Measurements from ENCODE around the gene FBXO5. TPM values are rescaled to one million over a fixed set of nuclear protein-coding genes. Genes with fewer than 3 reads are reported as not detected.

The FBXO5 gene
- total and polyA plus RNA-seq, 7 donors: 0.76 to 1.9 (median 1.3) TPM

GRCh38 chr6:152979116-152979515 is 3.7 kb downstream of the FBXO5 start:
- ATAC-seq (no peak), DNase-seq (no peak)
- H3K27me3 ChIP-seq (ENCODE audit: insufficient read depth in 3 of 3, low read length in 2 of 3): no peaks in the 10 kb centered on the region
- intact Hi-C loops (cut with DNase I): no loop called here
- no peak overlapping the region for H3K27ac ChIP-seq
- TF ChIP-seq CTCF (IDR thresholded peaks at IDR 0.05): no peak
- H3K4me1 ChIP-seq: peaks cover 11% of the 10 kb centered on the region
- peaks cover 0 to 14% of the 10 kb centered on the region in 2 donors for H3K36me3 ChIP-seq (ENCODE audit: insufficient read depth in 1 of 2, low read depth in 1 of 2)
- 78 to 90% (median 84%) methylated on average over 1 of the region's 1 CpG for WGBS, 3 donors
- H3K9me3 ChIP-seq: no peaks in the 10 kb centered on the region
- no peak overlapping the region for H3K4me3 ChIP-seq

GRCh38 chr6:152978058-152978457 is 4.8 kb downstream of the FBXO5 start:
- Histone ChIP-seq H3K9me3 (no peaks in the 10 kb centered on the region), H3K27ac (no peak overlapping the region), H3K27me3 (ENCODE audit: insufficient read depth in 3 of 3, low read length in 2 of 3) (no peaks in the 10 kb centered on the region), H3K36me3 (ENCODE audit: insufficient read depth in 1 of 2, low read depth in 1 of 2) (peaks cover 0 to 25% of the 10 kb centered on the region in 2 donors), H3K4me1 (peaks cover 11% of the 10 kb centered on the region), H3K4me3 (no peak overlapping the region)
- DNase-seq (no peak), ATAC-seq (no peak)
- WGBS, 3 donors: 52 to 78% (median 77%) methylated on average over 3 of the region's 3 CpGs
- no peak for TF ChIP-seq CTCF (IDR thresholded peaks at IDR 0.05)
- intact Hi-C loops (cut with DNase I): no loop called here

GRCh38 chr6:152977556-152977955 is 5.3 kb downstream of the FBXO5 start:
- no peak for TF ChIP-seq CTCF (IDR thresholded peaks at IDR 0.05)
- H3K27me3 ChIP-seq (ENCODE audit: insufficient read depth in 3 of 3, low read length in 2 of 3): no peaks in the 10 kb centered on the region
- H3K36me3 ChIP-seq (ENCODE audit: insufficient read depth in 1 of 2, low read depth in 1 of 2): peaks cover 0 to 30% of the 10 kb centered on the region in 2 donors
- H3K4me3 ChIP-seq: no peak overlapping the region
- H3K9me3 ChIP-seq: no peaks in the 10 kb centered on the region
- peaks cover 9% of the 10 kb centered on the region for H3K4me1 ChIP-seq
- DNase-seq (no peak), ATAC-seq (no peak)
- no peak overlapping the region for H3K27ac ChIP-seq
- intact Hi-C loops (cut with DNase I): no loop called here

- ATAC-seq: no peak
- TF ChIP-seq CTCF (IDR thresholded peaks at IDR 0.05): no peak
- Histone ChIP-seq H3K27me3 (ENCODE audit: insufficient read depth in 3 of 3, low read length in 2 of 3) (no peaks in the 10 kb centered on the region), H3K9me3 (no peaks in the 10 kb centered on the region), H3K4me1 (peaks cover under 1% of the 10 kb centered on the region), H3K4me3 (no peak overlapping the region), H3K27ac (no peak overlapping the region), H3K36me3 (ENCODE audit: insufficient read depth in 1 of 2, low read depth in 1 of 2) (peaks cover 0 to 38% of the 10 kb centered on the region in 2 donors)
- no peak for DNase-seq
- WGBS, 3 donors: 91 to 100% (median 93%) methylated on average over 1 of the region's 1 CpG
- intact Hi-C loops (cut with DNase I): no loop called here
Measured at GRCh38 chr6:152976749-152977148, 6.1 kb downstream of the FBXO5 start.

GRCh38 chr6:152975204-152975915 is 7.5 kb downstream of the FBXO5 start:
- H3K4me3 ChIP-seq: no peak overlapping the region
- TF ChIP-seq CTCF (IDR thresholded peaks at IDR 0.05): no peak
- no peak for ATAC-seq
- intact Hi-C loops (cut with DNase I): no loop called here
- no peaks in the 10 kb centered on the region for H3K4me1 ChIP-seq
- no peak for DNase-seq
- no peaks in the 10 kb centered on the region for H3K9me3 ChIP-seq
- WGBS, 3 donors: 93 to 95% (median 93%) methylated on average over 4 of the region's 4 CpGs
- peaks cover 0 to 52% of the 10 kb centered on the region in 2 donors for H3K36me3 ChIP-seq (ENCODE audit: insufficient read depth in 1 of 2, low read depth in 1 of 2)
- H3K27me3 ChIP-seq (ENCODE audit: insufficient read depth in 3 of 3, low read length in 2 of 3): no peaks in the 10 kb centered on the region
- H3K27ac ChIP-seq: no peak overlapping the region

Measured in psoas muscle (tissue), 8 donors.